GM10847 (cell line): ENCODE data around the gene L3MBTL3.

Experiments used
- POLR2A ChIP-seq: IDR thresholded peaks from 2 replicates; pipeline ENCODE4 v1.6.1; 2011; ENCODE audit not compliant: insufficient read length; ENCODE audit errors: extremely low read depth

The L3MBTL3 gene

DNA sequence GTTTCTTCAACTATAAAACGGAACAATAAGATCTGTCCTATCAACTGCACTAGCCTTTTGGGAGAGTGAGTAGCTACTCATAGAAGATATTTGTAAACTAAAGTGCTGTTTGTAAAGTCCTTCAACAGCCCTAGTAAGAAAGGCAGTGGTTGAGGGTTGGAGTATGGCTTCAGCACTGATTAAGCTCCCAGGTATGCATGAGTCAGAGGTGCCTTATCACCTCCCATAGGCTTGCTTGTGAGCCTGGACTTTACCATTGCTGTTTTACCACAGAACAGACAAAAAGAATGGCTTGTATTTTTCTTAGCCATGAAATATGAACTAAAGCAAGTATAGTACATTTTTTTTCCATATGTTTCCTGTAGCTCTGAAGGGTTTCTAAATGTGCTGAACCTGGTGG is 160.3 kb downstream of the L3MBTL3 start:
- TF ChIP-seq POLR2A, result no peak

DNA sequence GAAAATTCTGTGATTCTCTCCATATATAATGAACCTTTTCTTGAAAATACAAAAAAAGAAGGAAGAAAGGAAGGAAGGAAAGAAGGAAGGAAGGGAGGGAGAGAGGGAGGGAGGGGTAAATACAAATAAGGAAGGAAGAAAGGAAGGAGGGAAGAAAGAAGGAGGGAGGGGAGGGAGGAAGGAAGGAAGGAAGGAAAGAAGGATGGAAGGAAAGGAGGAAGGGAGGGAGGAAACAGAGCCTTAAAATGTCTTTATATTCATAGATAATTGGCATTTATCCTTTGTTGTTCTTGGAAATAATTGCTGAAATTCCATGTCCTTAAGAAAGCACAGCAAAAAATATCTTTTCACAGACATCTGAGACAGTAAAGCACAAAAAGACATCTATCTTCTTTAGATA is 164.1 kb downstream of the L3MBTL3 start:
- no peak for TF ChIP-seq POLR2A

DNA sequence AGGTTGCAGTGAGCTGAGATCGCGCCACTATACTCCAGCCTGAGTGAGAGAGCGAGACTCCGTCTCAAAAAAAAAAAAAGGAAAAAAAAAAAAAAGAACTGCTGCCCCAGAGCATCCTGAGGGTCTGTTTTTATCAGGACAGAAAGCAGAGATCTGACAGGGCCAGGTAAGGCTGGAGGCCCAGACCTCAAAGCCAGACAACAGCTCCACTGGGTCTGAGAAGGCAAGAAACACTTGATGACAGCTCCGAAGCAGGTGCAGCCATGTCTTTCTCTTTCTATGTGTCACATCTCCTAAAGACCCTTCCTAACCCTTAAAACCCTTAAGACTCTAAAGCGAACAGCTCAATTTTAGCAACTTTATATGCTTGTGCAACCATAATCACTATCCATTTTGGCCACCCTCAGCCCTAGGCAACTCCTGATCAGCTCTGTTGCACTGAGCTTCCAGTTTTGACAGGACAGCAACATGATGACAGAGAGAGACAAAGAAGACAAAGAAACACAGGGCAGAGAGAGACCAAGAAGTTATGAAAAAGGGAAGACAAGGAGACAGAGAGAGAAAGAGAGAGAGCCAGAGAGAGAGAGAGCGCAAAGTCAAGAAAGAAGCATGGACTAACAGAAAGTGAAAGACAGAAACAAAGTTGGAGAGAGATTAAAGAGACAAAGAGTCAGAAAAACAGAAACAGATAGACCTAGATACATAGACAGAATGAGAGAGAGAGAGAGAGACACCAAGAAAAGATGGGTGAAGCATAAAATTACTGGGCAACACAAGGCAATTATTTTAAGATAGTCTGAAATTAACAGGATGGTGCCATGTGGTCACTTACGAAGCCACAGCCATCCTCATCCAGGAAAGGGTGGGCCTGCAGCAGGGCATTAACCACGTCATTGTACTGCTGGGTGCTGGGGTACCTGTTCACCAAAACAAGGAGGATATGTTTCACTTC is 165.2 kb downstream of the L3MBTL3 start:
- no peak for TF ChIP-seq POLR2A

DNA sequence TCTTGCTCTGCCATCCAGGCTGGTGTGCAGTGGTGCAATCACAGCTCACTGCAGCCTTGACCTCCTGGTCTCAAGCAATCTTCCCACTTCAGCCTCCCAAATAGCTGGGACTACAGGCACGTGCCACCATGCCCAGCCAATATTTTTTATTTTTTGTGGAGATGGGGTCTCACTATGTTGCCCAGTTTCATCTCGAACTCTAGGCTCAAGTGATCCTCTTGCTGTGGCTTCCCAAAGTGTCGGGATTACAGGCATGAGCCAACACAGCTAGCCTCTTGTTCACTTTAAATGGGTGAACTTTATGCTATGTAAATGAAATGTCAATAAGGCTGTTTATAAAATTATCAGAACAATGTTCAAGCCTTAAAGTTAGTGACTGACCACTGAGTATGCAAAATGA is 167.3 kb downstream of the L3MBTL3 start:
- TF ChIP-seq POLR2A, result no peak

DNA sequence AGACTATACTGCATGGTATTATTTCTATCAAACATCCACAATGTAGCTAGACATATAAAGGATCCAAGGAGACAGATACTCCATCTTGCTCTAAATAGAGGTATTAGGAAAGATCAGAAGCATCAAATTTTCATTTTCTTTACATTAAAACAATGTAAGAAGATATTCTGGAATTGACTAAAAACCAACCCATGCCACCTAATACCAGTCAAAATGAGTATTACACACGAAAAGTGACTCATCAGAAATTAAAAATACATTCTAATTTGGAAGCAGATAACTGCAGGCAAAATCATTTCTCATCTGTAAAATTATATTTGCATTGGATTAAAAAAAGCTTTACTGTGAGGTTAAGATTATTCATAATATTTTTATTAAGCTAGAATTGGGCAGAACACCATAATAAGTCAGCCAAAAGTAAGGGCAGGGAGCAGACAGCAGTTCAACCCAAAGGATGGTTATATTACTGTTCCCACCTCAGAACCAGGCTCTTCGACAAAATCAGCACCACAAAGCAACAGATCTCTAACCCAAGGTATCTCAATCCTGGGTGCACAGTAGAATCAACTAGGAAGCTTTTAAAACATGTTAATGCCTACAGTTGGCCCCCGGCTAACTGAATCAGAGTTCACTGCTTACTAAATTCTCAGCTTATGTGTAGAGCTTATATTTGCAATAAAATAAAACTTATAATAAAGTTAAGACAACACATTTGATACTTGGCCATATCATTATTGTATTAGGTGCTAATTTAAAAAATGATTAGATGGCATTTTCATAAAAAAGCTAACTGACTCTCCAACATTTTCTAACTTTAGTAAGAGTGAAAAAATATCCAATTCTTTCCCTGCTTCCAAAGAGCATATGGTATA is 169.2 kb downstream of the L3MBTL3 start:
- no peak for TF ChIP-seq POLR2A

DNA sequence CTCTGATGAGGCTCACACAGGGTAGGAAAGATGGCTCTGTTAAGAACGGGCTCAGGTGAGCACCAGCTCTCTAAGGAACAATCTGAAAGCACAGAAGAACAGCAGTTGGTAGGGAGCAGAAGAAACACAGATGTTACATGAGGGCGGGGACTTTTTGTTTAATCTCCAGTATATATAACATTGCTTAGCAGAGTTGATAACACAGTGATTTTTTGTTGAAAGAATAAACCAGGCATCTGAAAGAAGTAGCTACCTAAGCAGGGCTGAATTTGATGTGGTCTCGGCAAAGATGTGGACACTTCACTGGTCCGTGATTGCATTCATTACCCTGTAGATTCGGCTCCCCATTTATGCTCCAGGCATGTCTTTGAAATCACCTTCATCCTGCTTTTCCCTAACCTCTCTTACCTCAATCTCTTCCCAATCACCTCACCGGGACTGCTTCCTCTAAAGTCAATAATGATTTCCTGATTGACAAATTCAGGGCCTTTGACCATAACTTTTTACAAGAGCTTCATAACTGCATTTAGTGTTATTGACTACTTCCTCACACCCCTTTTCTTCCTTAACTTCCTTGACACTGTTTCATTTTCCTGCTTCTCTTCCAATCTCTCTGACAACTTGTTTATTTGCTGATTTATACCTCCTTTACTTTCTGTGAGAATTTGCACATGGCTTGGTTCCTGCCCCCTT is 170.0 kb downstream of the L3MBTL3 start:
- TF ChIP-seq POLR2A, result no peak

DNA sequence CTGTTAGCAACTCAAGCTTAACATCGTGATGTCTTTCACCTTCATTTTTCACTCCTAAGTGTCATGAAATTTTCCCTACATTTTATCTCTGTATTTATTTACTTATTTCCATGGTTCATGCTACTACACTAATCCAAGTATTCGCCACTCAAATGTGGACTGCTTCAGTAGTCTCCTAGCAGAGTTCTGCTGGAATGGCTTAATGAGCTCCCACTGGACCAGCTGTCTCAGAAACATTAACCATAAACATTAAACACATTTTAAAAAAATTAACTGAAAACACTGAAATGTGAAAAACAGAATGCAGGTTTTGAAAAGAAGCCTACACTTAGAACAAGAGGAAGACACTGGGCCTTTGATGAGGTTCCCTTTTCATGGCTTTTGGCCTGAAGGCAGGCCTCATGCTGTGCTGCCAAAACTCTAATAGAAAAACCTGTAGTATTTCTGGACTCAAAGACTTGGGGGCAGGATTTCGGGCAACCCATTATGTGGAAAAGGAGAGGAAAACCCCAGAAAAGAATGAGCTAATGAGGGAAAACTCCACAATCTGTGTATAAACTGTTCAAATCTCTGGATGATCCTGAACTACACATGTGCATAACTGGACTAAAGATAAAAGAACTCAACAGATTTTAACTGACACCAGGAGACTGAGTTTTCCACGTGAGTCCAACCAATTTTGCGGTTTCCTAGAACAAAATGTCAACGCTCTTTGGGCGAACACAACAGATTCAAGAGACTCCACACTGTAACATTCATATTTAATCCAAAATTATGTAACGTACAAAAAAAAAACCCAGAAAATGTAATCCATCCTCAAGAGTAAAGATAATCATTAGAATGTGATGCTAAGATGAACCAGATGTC is 171.4 kb downstream of the L3MBTL3 start:
- no peak for TF ChIP-seq POLR2A
